Measurements from ENCODE around the gene PPP2R2B. TPM values are rescaled to one million over a fixed set of nuclear protein-coding genes. Genes with fewer than 3 reads are reported as not detected.

Gene PPP2R2B
- total RNA-seq, 4 donors from 2014 or later = 0.20 to 1.9 (median 1.3) TPM

- Histone ChIP-seq H3K27ac (no peak overlapping the region), H3K36me3 (no peaks in the 10 kb centered on the region), H3K27me3 (no peaks in the 10 kb centered on the region), H3K4me1 (no peaks in the 10 kb centered on the region), H3K9me3 (no peaks in the 10 kb centered on the region), H3K4me3 (no peak overlapping the region)
- no peak for DNase-seq
- in situ Hi-C loops (cut with MboI; ENCODE audit: low pct_ligation_motif_present in 1 of 4, low pct_unique_long_range_greater_than_20kb in 1 of 4, low sequenced_read_pairs in 3 of 4) = no loop called here
- WGBS, 2 donors (ENCODE audit: low coverage in 1 of 2) = 61 to 70% methylated on average over 1 of the region's 1 CpG
- no peak for TF ChIP-seq POLR2A (IDR thresholded peaks at IDR 0.05)
- no peak for TF ChIP-seq POLR2AphosphoS5 (IDR thresholded peaks at IDR 0.05)
- TF ChIP-seq, protein P1, sequence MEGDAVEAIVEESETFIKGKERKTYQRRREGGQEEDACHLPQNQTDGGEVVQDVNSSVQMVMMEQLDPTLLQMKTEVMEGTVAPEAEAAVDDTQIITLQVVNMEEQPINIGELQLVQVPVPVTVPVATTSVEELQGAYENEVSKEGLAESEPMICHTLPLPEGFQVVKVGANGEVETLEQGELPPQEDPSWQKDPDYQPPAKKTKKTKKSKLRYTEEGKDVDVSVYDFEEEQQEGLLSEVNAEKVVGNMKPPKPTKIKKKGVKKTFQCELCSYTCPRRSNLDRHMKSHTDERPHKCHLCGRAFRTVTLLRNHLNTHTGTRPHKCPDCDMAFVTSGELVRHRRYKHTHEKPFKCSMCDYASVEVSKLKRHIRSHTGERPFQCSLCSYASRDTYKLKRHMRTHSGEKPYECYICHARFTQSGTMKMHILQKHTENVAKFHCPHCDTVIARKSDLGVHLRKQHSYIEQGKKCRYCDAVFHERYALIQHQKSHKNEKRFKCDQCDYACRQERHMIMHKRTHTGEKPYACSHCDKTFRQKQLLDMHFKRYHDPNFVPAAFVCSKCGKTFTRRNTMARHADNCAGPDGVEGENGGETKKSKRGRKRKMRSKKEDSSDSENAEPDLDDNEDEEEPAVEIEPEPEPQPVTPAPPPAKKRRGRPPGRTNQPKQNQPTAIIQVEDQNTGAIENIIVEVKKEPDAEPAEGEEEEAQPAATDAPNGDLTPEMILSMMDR (IDR thresholded peaks at IDR 0.05) = no peak
- TF ChIP-seq EP300 (IDR thresholded peaks at IDR 0.05; ENCODE audit: low read depth) = no peak
- intact Hi-C loops (cut with DNase I; ENCODE audit: low total_unique reads) = no loop called here
Observed at GRCh38 chr5:146756546-146756945, 122.0 kb downstream of the PPP2R2B start.

- no peak overlapping the region for H3K4me3 ChIP-seq
- in situ Hi-C loops (cut with MboI; ENCODE audit: low pct_ligation_motif_present in 1 of 4, low pct_unique_long_range_greater_than_20kb in 1 of 4, low sequenced_read_pairs in 3 of 4) = no loop called here
- no peak for DNase-seq
Observed at GRCh38 chr5:146755793-146756192, 122.8 kb downstream of the PPP2R2B start.

GRCh38 chr5:146754621-146755020 lies 123.9 kb downstream of the PPP2R2B start:
- in situ Hi-C loops (cut with MboI; ENCODE audit: low pct_ligation_motif_present in 1 of 4, low pct_unique_long_range_greater_than_20kb in 1 of 4, low sequenced_read_pairs in 3 of 4) = no loop called here
- TF ChIP-seq POLR2AphosphoS5 (IDR thresholded peaks at IDR 0.05) = no peak
- no peak for TF ChIP-seq EP300 (IDR thresholded peaks at IDR 0.05; ENCODE audit: low read depth)
- TF ChIP-seq, protein P1 (IDR thresholded peaks at IDR 0.05) = no peak
- TF ChIP-seq POLR2A (IDR thresholded peaks at IDR 0.05) = no peak
- H3K36me3 ChIP-seq = no peaks in the 10 kb centered on the region
- H3K27me3 ChIP-seq = no peaks in the 10 kb centered on the region
- no peak overlapping the region for H3K4me3 ChIP-seq
- no peak overlapping the region for H3K27ac ChIP-seq
- DNase-seq = no peak
- intact Hi-C loops (cut with DNase I; ENCODE audit: low total_unique reads) = no loop called here
- no peaks in the 10 kb centered on the region for H3K4me1 ChIP-seq
- no peaks in the 10 kb centered on the region for H3K9me3 ChIP-seq

More at GRCh38 chr5:146755793-146756192, 122.8 kb downstream of the PPP2R2B start:
- H3K4me1 ChIP-seq = no peaks in the 10 kb centered on the region
- no peaks in the 10 kb centered on the region for H3K27me3 ChIP-seq
- H3K36me3 ChIP-seq = no peaks in the 10 kb centered on the region
- no peak for TF ChIP-seq EP300 (IDR thresholded peaks at IDR 0.05; ENCODE audit: low read depth)
- TF ChIP-seq, protein P1 (IDR thresholded peaks at IDR 0.05) = no peak
- TF ChIP-seq POLR2A (IDR thresholded peaks at IDR 0.05) = no peak
- no peak for TF ChIP-seq POLR2AphosphoS5 (IDR thresholded peaks at IDR 0.05)
- intact Hi-C loops (cut with DNase I; ENCODE audit: low total_unique reads) = no loop called here
- no peak overlapping the region for H3K27ac ChIP-seq
- no peaks in the 10 kb centered on the region for H3K9me3 ChIP-seq
- WGBS, 2 donors (ENCODE audit: low coverage in 1 of 2) = 63 to 80% methylated on average over 2 of the region's 2 CpGs

GRCh38 chr5:146753641-146754040 lies 124.9 kb downstream of the PPP2R2B start:
- TF ChIP-seq POLR2AphosphoS5 (IDR thresholded peaks at IDR 0.05) (no peak), EP300 (IDR thresholded peaks at IDR 0.05; ENCODE audit: low read depth) (no peak), POLR2A (IDR thresholded peaks at IDR 0.05) (no peak)
- TF ChIP-seq, protein P1 (IDR thresholded peaks at IDR 0.05) = no peak
- intact Hi-C loops (cut with DNase I; ENCODE audit: low total_unique reads) = no loop called here
- H3K27ac ChIP-seq = no peak overlapping the region
- H3K9me3 ChIP-seq = no peaks in the 10 kb centered on the region
- H3K4me1 ChIP-seq = no peaks in the 10 kb centered on the region
- H3K36me3 ChIP-seq = no peaks in the 10 kb centered on the region
- in situ Hi-C loops (cut with MboI; ENCODE audit: low pct_ligation_motif_present in 1 of 4, low pct_unique_long_range_greater_than_20kb in 1 of 4, low sequenced_read_pairs in 3 of 4) = no loop called here
- H3K4me3 ChIP-seq = no peak overlapping the region
- 60 to 64% methylated on average over 1 to 2 of the region's 2 CpGs for WGBS, 2 donors (ENCODE audit: low coverage in 1 of 2)
- no peaks in the 10 kb centered on the region for H3K27me3 ChIP-seq
- DNase-seq = no peak

All from transverse colon (tissue), 4 donors.